PC-3 (cell line): ENCODE measurements around the gene TMEM204.

Experiments used
- CTCF ChIP-seq: fragments of 300-600 bp; sonication (generic); conservative IDR thresholded peaks from 2 replicates; pipeline ENCODE4 v1.5.1; 2017; ENCODE audit warnings: antibody characterized with exemption, low read depth, mild to moderate bottlenecking, low read length
- EZH2phosphoT487 ChIP-seq: fragments of 300-600 bp; sonication (generic); IDR thresholded peaks from 2 replicates; pipeline ENCODE4 v1.6.1; 2018; ENCODE audit warnings: mild to moderate bottlenecking, antibody characterized with exemption, low read length, borderline replicate concordance

- TF ChIP-seq CTCF = peak; percentile 35
- no peak for TF ChIP-seq EZH2phosphoT487
Measured at GRCh38 chr16:1564325-1564724, 30.9 kb downstream of the TMEM204 start.
